Hepatocyte (in vitro differentiated cells): ENCODE data around the gene PPID. TPM values are rescaled to one million over a fixed set of nuclear protein-coding genes. Genes with fewer than 3 reads are reported as not detected.
A peak's percentile ranks its signal among the peaks of the same experiment; 100 is the strongest.

Experiments used
- DNase-seq: peaks from one replicate; pipeline ENCODE4 v3.0.0-alpha.2; 2016; ENCODE audit warnings: low spot score
- H2AFZ ChIP-seq: fragments of 200-600 bp; sonication (generic); 2 replicates; pipeline ENCODE4 v1.6.0; 2016; ENCODE audit warnings: antibody characterized with exemption, mild to moderate bottlenecking
- H3K27ac ChIP-seq: fragments of 200-600 bp; sonication (generic); 2 replicates; pipeline ENCODE4 v1.5.1; 2016; ENCODE audit warnings: mild to moderate bottlenecking
- H3K27me3 ChIP-seq: fragments of 200-600 bp; sonication (generic); 2 replicates; pipeline ENCODE4 v1.6.1; 2016
- H3K36me3 ChIP-seq: fragments of 200-600 bp; sonication (generic); replicated peaks from 2 replicates; pipeline ENCODE4 v1.5.1; 2016; ENCODE audit warnings: low read depth; ENCODE audit not compliant: insufficient read depth
- H3K4me1 ChIP-seq: fragments of 200-600 bp; sonication (generic); 2 replicates; pipeline ENCODE4 v1.5.1; 2016; ENCODE audit warnings: mild to moderate bottlenecking, moderate library complexity; ENCODE audit not compliant: insufficient read depth
- H3K4me2 ChIP-seq: fragments of 200-600 bp; sonication (generic); 2 replicates; pipeline ENCODE4 v1.6.0; 2016
- H3K4me3 ChIP-seq: fragments of 200-600 bp; sonication (generic); 2 replicates; pipeline ENCODE4 v1.5.1; 2016; ENCODE audit warnings: mild to moderate bottlenecking
- H3K79me2 ChIP-seq: fragments of 200-600 bp; sonication (generic); 2 replicates; pipeline ENCODE4 v1.6.0; 2017; ENCODE audit warnings: mild to moderate bottlenecking
- H3K9me2 ChIP-seq: fragments of 200-600 bp; sonication (generic); replicated peaks from 2 replicates; pipeline ENCODE4 v1.6.0; 2017; ENCODE audit warnings: mild to moderate bottlenecking; ENCODE audit not compliant: insufficient read depth
- H3K9me3 ChIP-seq: fragments of 200-600 bp; sonication (generic); 2 replicates; pipeline ENCODE4 v1.5.1; 2016; ENCODE audit warnings: low read depth, mild to moderate bottlenecking
- H4K20me1 ChIP-seq: fragments of 200-600 bp; sonication (generic); 2 replicates; pipeline ENCODE4 v1.6.0; 2016; ENCODE audit warnings: mild to moderate bottlenecking; ENCODE audit not compliant: insufficient read depth, poor library complexity, severe bottlenecking
- EZH2 ChIP-seq: fragments of 200-600 bp; sonication (generic); IDR thresholded peaks from 2 replicates; pipeline ENCODE4 v1.6.1; 2016; ENCODE audit warnings: antibody characterized with exemption, mild to moderate bottlenecking, borderline replicate concordance
- EZH2phosphoT487 ChIP-seq: fragments of 200-600 bp; sonication (generic); IDR thresholded peaks from one replicate; pipeline ENCODE4 v1.6.1; 2018; ENCODE audit warnings: antibody characterized with exemption, mild to moderate bottlenecking, low read depth, moderate library complexity; ENCODE audit not compliant: unreplicated experiment, severe bottlenecking
- WGBS: methylation state at CpG from one replicate; pipeline ENCODE4 v1.1.6; 2016; ENCODE audit warnings: low lambda C conversion rate; ENCODE audit errors: missing lambda C conversion rate; 5-methylcytosine and 5-hydroxymethylcytosine counted together
- polyA plus RNA-seq: library from polyadenylated mRNA; unstranded; fragments of >200 nt; fragmentation: Nextera tagmentation; extraction: Ambion mirVana; gene quantifications from 2 replicates; pipeline ENCODE4 v1.2.1, GENCODE V29; 2016
- total RNA-seq: library from RNA; depleted of rRNA; stranded (reverse); fragments of >200 nt; gene quantifications from 2 replicates; pipeline ENCODE4 v1.2.3, GENCODE V29; 2014
- TF ChIP-seq, protein P1 (sequence below): fragments of 200-600 bp; sonication (generic); IDR thresholded peaks from 2 replicates; pipeline ENCODE4 v1.5.1; 2016; ENCODE audit warnings: antibody characterized with exemption, mild to moderate bottlenecking; ENCODE audit not compliant: poor library complexity

The PPID gene
- total and polyA plus RNA-seq, 2 experiments from 2014 or later, result 41.2 to 49.3 TPM

DNA sequence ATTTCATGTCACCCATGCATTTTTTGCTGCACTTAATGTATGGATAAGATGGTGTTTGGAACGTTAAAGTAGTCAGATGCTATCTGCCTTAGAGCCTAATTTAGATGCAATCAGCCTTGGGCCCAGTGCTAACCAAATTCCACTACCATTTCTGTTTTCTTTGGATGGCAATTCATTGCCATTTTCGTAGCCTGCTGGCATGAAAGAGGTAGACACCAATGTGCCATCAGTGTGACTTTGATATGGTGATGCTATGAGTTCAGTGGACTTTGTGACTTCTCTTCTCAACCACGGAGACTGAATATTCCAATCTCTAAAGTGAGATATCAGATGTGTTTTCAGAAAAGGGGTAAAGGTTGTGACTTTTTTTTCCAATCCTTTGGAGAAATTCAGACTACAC is 49.6 kb downstream of the PPID start:
- H3K27me3 ChIP-seq, result no peaks in the 10 kb centered on the region
- TF ChIP-seq EZH2phosphoT487 (no peak), EZH2 (no peak)
- TF ChIP-seq, protein P1, sequence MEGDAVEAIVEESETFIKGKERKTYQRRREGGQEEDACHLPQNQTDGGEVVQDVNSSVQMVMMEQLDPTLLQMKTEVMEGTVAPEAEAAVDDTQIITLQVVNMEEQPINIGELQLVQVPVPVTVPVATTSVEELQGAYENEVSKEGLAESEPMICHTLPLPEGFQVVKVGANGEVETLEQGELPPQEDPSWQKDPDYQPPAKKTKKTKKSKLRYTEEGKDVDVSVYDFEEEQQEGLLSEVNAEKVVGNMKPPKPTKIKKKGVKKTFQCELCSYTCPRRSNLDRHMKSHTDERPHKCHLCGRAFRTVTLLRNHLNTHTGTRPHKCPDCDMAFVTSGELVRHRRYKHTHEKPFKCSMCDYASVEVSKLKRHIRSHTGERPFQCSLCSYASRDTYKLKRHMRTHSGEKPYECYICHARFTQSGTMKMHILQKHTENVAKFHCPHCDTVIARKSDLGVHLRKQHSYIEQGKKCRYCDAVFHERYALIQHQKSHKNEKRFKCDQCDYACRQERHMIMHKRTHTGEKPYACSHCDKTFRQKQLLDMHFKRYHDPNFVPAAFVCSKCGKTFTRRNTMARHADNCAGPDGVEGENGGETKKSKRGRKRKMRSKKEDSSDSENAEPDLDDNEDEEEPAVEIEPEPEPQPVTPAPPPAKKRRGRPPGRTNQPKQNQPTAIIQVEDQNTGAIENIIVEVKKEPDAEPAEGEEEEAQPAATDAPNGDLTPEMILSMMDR, result no peak
- 70% methylated on average over 3 of the region's 3 CpGs for WGBS
- H3K27ac ChIP-seq, result no peak overlapping the region
- peak overlapping the region; percentile 71 for H3K4me2 ChIP-seq
- H3K9me3 ChIP-seq, result no peaks in the 10 kb centered on the region
- H3K79me2 ChIP-seq, result peaks cover 39% of the 10 kb centered on the region
- H3K4me3 ChIP-seq, result no peak overlapping the region
- no peaks in the 10 kb centered on the region for H3K36me3 ChIP-seq
- H2AFZ ChIP-seq, result no peak overlapping the region
- H3K4me1 ChIP-seq, result peaks cover 4% of the 10 kb centered on the region
- H3K9me2 ChIP-seq, result no peaks in the 10 kb centered on the region
- DNase-seq, result no peak
- H4K20me1 ChIP-seq, result no peaks in the 10 kb centered on the region

DNA sequence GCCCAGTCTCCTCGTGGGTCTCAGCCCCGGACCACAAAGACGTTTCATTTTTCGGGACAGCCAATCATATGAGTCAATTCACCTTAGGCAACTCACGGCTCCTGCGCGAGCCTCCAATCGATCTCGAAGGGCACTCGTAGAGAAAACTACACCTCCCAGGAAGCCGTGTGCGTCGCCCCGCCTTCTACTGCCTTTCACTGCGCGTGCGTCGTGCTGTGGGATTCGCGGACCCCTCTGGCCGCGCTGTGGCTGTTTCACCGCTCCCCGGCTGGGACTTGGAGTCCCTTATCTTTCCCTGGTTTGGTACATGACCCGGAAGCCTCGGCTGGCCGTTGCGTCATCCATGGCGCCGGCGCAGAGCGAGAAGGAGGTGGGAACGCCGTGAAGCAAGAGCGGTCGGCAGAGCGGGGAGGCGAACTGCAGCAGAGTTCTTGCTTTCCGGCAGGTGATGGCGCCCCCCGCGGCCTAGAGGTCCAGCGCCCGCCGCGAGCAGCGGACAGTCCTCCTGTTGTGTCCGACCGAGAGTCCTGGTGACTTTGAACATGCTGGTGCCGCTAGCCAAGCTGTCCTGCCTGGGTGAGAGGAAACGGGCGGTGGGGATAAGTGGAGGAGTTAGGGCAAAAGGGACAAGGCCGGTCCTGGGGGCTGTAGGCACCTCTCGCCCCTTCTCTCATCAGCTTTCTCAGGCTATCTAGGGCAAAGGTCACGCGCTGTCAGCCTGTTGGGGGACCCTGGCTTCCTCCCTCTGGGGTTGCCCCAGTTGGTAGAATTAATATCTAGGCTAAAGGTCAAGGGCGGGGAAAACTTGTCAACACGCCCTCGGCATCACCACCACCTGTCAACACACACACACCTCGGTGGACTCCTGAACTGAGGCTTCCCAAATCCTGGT is 51.0 kb downstream of the PPID start, which contains the start of gene ETFDH:
Gene ETFDH (plus strand): TSS at position 382 of the 892 bp plus-strand sequence. CDS start 161 bp downstream, at position 543.
- H2AFZ ChIP-seq, result peak within 1 kb of the TSS; percentile 56
- 1% methylated on average over 60 of the region's 60 CpGs for WGBS
- peak within 1 kb of the TSS; percentile 90 for H3K4me2 ChIP-seq
- no peaks in the 10 kb centered on the region for H3K9me2 ChIP-seq
- H3K27ac ChIP-seq, result peak within 1 kb of the TSS; percentile 87
- H3K36me3 ChIP-seq, result no peaks in the 10 kb centered on the region
- H3K79me2 ChIP-seq, result peaks cover 53% of the 10 kb centered on the region
- H3K9me3 ChIP-seq, result no peaks in the 10 kb centered on the region
- peak within 1 kb of the TSS; percentile 37 for H3K4me3 ChIP-seq
- H4K20me1 ChIP-seq, result no peaks in the 10 kb centered on the region
- no peaks in the 10 kb centered on the region for H3K27me3 ChIP-seq
- peaks cover 4% of the 10 kb centered on the region for H3K4me1 ChIP-seq
- peak; percentile 99 for DNase-seq
- TF ChIP-seq, protein P1, result peak; percentile 68
- TF ChIP-seq EZH2, result no peak
- TF ChIP-seq EZH2phosphoT487, result no peak

- Histone ChIP-seq H3K9me3 (no peaks in the 10 kb centered on the region), H3K27ac (peak within 1 kb of the TSS; percentile 87), H3K79me2 (peaks cover 57% of the 10 kb centered on the region), H3K27me3 (no peaks in the 10 kb centered on the region), H3K36me3 (no peaks in the 10 kb centered on the region), H3K9me2 (no peaks in the 10 kb centered on the region), H2AFZ (peak within 1 kb of the TSS; percentile 56), H4K20me1 (no peaks in the 10 kb centered on the region), H3K4me2 (peak within 1 kb of the TSS; percentile 90), H3K4me3 (peak within 1 kb of the TSS; percentile 37), H3K4me1 (peaks cover 4% of the 10 kb centered on the region)
- 2% methylated on average over 18 of the region's 20 CpGs for WGBS
- no peak for DNase-seq
- TF ChIP-seq EZH2 (no peak), EZH2phosphoT487 (no peak)
- TF ChIP-seq, protein P1, result no peak
Measured at GRCh38 chr4:158671665-158671914, 51.6 kb downstream of the PPID start, which contains the start of gene C4orf46. Gene C4orf46, minus strand, starts transcription at chr4:158671887. Its CDS starts 86 bp downstream, at chr4:158671801.
